IMR-90 (cell line): ENCODE data around the gene IRAK4. TPM values are rescaled to one million over a fixed set of nuclear protein-coding genes. Genes with fewer than 3 reads are reported as not detected.

ENCODE experiments used
- ATAC-seq: fragments of 200-7000 bp; cut with Tn5 transposase; 2 replicates; pipeline ENCODE4 v1.9.1; 2020; ENCODE audit warnings: low read depth, mild to moderate bottlenecking, moderate library complexity
- BruUV-seq: library from RNA; stranded (reverse); fragments of 400-500 nt; replicated peaks from 2 replicates; lab custom pipeline; 2021; lab: Mats Ljungman, UMichigan
- CTCF ChIA-PET: fragments of 300-600 bp; formaldehyde crosslinking; extraction: SDS; loops from one replicate; lab custom pipeline; 2021; ENCODE audit warnings: antibody characterized with exemption; lab: Yijun Ruan, JAX
- POLR2A ChIA-PET: fragments of 300-600 bp; sonication (Branson Sonifier 250); formaldehyde crosslinking; loops from one replicate; lab custom pipeline; 2022; ENCODE audit warnings: antibody characterized with exemption; ENCODE audit not compliant: unreplicated experiment; lab: Charles Lee
- DNase-seq: peaks from one replicate; pipeline ENCODE4 v3.0.0; 2013
- H2AFZ ChIP-seq: replicated peaks from 2 replicates; pipeline ENCODE3; 2013; ENCODE audit warnings: low read length, mild to moderate bottlenecking; ENCODE audit not compliant: poor library complexity
- H2AK5ac ChIP-seq: 2 replicates; pipeline ENCODE4 v1.6.1; 2013; ENCODE audit warnings: low read depth, low read length, inconsistent platforms
- H2AK9ac ChIP-seq: replicated peaks from 2 replicates; pipeline ENCODE3; 2013; ENCODE audit warnings: mild to moderate bottlenecking, low read depth, low read length, moderate library complexity; ENCODE audit not compliant: poor library complexity
- H2BK120ac ChIP-seq: 2 replicates; pipeline ENCODE4 v1.6.1; 2013; ENCODE audit warnings: low read depth, low read length, inconsistent platforms
- H2BK15ac ChIP-seq: 3 replicates; pipeline ENCODE4 v1.6.1; 2013; ENCODE audit warnings: low read depth, low read length, inconsistent platforms
- H2BK20ac ChIP-seq: 2 replicates; pipeline ENCODE4 v1.6.1; 2013; ENCODE audit warnings: low read depth, mild to moderate bottlenecking, inconsistent platforms, low read length, moderate library complexity
- H2BK5ac ChIP-seq: 2 replicates; pipeline ENCODE4 v1.6.1; 2013; ENCODE audit warnings: mild to moderate bottlenecking, low read depth, low read length, inconsistent platforms; ENCODE audit not compliant: poor library complexity, severe bottlenecking
- H3K14ac ChIP-seq: replicated peaks from 2 replicates; pipeline ENCODE4 v1.6.1; 2013; ENCODE audit warnings: low read depth, low read length, inconsistent platforms
- H3K18ac ChIP-seq: 2 replicates; pipeline ENCODE4 v1.6.1; 2013; ENCODE audit warnings: low read depth, low read length, control low read depth
- H3K23ac ChIP-seq: 2 replicates; pipeline ENCODE4 v1.6.1; 2013; ENCODE audit warnings: low read depth, low read length, inconsistent platforms
- H3K27ac ChIP-seq: 2 replicates; pipeline ENCODE4 v1.5.1; 2013; ENCODE audit warnings: mild to moderate bottlenecking, control low read depth, low read length; ENCODE audit not compliant: insufficient read depth
- H3K27me3 ChIP-seq: 2 replicates; pipeline ENCODE4 v1.6.1; 2013; ENCODE audit warnings: low read length; ENCODE audit not compliant: control insufficient read depth, insufficient read depth
- H3K36me3 ChIP-seq: 2 replicates; pipeline ENCODE4 v1.6.1; 2013; ENCODE audit warnings: low read length, mixed read lengths; ENCODE audit not compliant: control insufficient read depth, insufficient read depth
- H3K4ac ChIP-seq: 2 replicates; pipeline ENCODE4 v1.6.1; 2013; ENCODE audit warnings: low read depth, low read length, inconsistent platforms
- H3K4me1 ChIP-seq: 2 replicates; pipeline ENCODE4 v1.6.1; 2013; ENCODE audit warnings: low read length, mixed read lengths; ENCODE audit not compliant: control insufficient read depth, insufficient read depth
- H3K4me2 ChIP-seq: 2 replicates; pipeline ENCODE4 v1.6.1; 2013; ENCODE audit warnings: low read depth, mild to moderate bottlenecking, control low read depth, low read length, moderate library complexity
- H3K4me3 ChIP-seq: 2 replicates; pipeline ENCODE4 v1.5.1; 2013; ENCODE audit warnings: low read depth, mild to moderate bottlenecking, control low read depth, low read length, moderate library complexity; ENCODE audit not compliant: insufficient read depth
- H3K56ac ChIP-seq: 2 replicates; pipeline ENCODE4 v1.6.1; 2013; ENCODE audit warnings: low read length, inconsistent platforms; ENCODE audit not compliant: insufficient read depth; ENCODE audit errors: extremely low read depth
- H3K79me1 ChIP-seq, 2 experiments: 2 replicates each; pipeline ENCODE4 v1.6.1; 2013; ENCODE audit warnings: low read length in 2 of 2, inconsistent platforms in 1 of 2, low read depth in 1 of 2
- H3K9ac ChIP-seq: 2 replicates; pipeline ENCODE4 v1.6.1; 2013; ENCODE audit warnings: low read depth, low read length, control low read depth
- H3K9me1 ChIP-seq: 2 replicates; pipeline ENCODE4 v1.6.1; 2013; ENCODE audit warnings: low read length, inconsistent platforms; ENCODE audit not compliant: insufficient read depth
- H3K9me3 ChIP-seq: 2 replicates; pipeline ENCODE4 v1.6.1; 2013; ENCODE audit warnings: low read length; ENCODE audit not compliant: control insufficient read depth, insufficient read depth
- H4K20me1 ChIP-seq: 2 replicates; pipeline ENCODE4 v1.6.1; 2013; ENCODE audit warnings: low read length, inconsistent platforms; ENCODE audit not compliant: insufficient read depth
- H4K5ac ChIP-seq: 2 replicates; pipeline ENCODE4 v1.6.1; 2013; ENCODE audit warnings: mild to moderate bottlenecking, low read depth, low read length, control low read depth
- H4K8ac ChIP-seq, 2 experiments: 2 replicates each; pipeline ENCODE4 v1.6.1; 2013; ENCODE audit warnings: low read depth in 2 of 2, low read length in 2 of 2, control low read depth in 1 of 2, inconsistent platforms in 1 of 2
- H4K91ac ChIP-seq: 2 replicates; pipeline ENCODE4 v1.6.1; 2013; ENCODE audit warnings: low read depth, low read length, inconsistent platforms; ENCODE audit not compliant: insufficient read depth
- CEBPB ChIP-seq: IDR thresholded peaks from 2 replicates; pipeline ENCODE4 v1.6.1; 2012; ENCODE audit warnings: low read depth, low read length, improper control_type of control experiment
- MAFK ChIP-seq: IDR thresholded peaks from 2 replicates; pipeline ENCODE4 v1.6.1; 2012; ENCODE audit warnings: low read depth, low read length, improper control_type of control experiment
- dilution Hi-C: fragments of 300-500 bp; cut with HindIII; formaldehyde crosslinking; loops from one replicate; pipeline ENCODE4 v1.14.3; 2018; ENCODE audit warnings: low sequenced_read_pairs; ENCODE audit not compliant: unreplicated experiment
- in situ Hi-C: fragments of 300-500 bp; cut with MboI; formaldehyde crosslinking; loops from 3 replicates; pipeline ENCODE4 v1.14.3; 2019; ENCODE audit warnings: low sequenced_read_pairs, inconsistent platforms, mixed read lengths
- intact Hi-C: fragments of 100-400 bp; cut with micrococcal nuclease; formaldehyde crosslinking; loops from 2 replicates; pipeline ENCODE4 v1.10.0; 2022
- polyA plus RNA-seq, 3 experiments: library from polyadenylated mRNA; depleted of rRNA; stranded (reverse); fragments of >200 nt; gene quantifications; 2 replicates each; pipeline ENCODE4 v1.2.3, GENCODE V29; 2012; ENCODE audit warnings: low replicate concordance in 1 of 3
- total RNA-seq: library from RNA; depleted of rRNA; stranded (reverse); fragments of >200 nt; gene quantifications from 2 replicates; pipeline ENCODE4 v1.2.3, GENCODE V29; 2012

Gene IRAK4
- total and polyA plus RNA-seq, 2 of the 4 experiments (the other 2 are of a cell fraction), result 12.6 to 27.6 TPM

DNA sequence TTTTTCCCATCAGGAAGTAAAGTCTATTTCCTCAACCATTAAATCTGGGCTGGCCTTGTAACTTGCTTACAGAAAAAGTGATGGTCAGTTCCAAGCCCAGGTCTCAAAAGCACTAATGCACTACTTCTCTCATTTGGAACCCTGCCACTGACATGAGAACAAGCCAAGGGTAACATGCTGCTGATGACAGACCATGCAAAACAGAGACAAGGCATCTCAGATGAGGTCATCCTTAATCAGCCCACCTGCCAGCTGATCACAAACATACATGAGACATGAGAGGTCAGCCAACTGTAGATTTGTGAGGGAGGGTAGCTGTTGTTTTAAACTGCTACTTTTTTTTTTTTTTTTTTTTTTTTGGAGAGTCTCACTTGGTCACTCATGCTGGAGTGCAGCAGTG, 31.2 kb downstream of the IRAK4 start:
- Histone ChIP-seq H2AFZ (no peak overlapping the region), H4K8ac (no peak overlapping the region), H2BK120ac (no peak overlapping the region), H3K4me1 (peaks cover 4% of the 10 kb centered on the region; the same call in 1 of the 2 replicates), H4K91ac (no peak overlapping the region), H3K9ac (no peak overlapping the region), H3K9me1 (0 out of 2 replicates have a peak, but pooled peaks cover 4% of the 10 kb centered on the region), H3K27me3 (no peaks in the 10 kb centered on the region), H3K36me3 (peaks cover 7% of the 10 kb centered on the region), H2BK5ac (no peak overlapping the region), H2BK15ac (no peak overlapping the region), H3K23ac (no peak overlapping the region), H3K56ac (no peak overlapping the region), H3K18ac (no peak overlapping the region), H2AK5ac (no peak overlapping the region), H3K79me1 (no peaks in the 10 kb centered on the region), H3K14ac (no peak overlapping the region), H2BK20ac (no peak overlapping the region), H3K9me3 (no peaks in the 10 kb centered on the region), H3K4me2 (no peak overlapping the region), H2AK9ac (no peak overlapping the region), H3K27ac (no peak overlapping the region), H3K4ac (no peak overlapping the region), H3K4me3 (no peak overlapping the region), H4K20me1 (no peaks in the 10 kb centered on the region), H4K5ac (no peak overlapping the region)
- no peak for ATAC-seq
- in situ Hi-C loops (no loop called here), dilution Hi-C loops (no loop called here), intact Hi-C loops (no loop called here)
- BruUV-seq, result no TSS peak
- peak; percentile 77 for DNase-seq
- ChIA-PET CTCF (interaction anchor here (0.6 kb wide), 2 partner anchors 12 to 242 kb away, joined by 4 to 5 read pairs; no protein-coding TSS in a partner anchor), POLR2A (no interaction called here)
- 0 out of 2 replicates have a peak, but pooled peaks have one; percentile 14 for TF ChIP-seq CEBPB
- TF ChIP-seq MAFK, result no peak
